ENCODE measurements around the gene POU4F2.

The POU4F2 gene

DNA sequence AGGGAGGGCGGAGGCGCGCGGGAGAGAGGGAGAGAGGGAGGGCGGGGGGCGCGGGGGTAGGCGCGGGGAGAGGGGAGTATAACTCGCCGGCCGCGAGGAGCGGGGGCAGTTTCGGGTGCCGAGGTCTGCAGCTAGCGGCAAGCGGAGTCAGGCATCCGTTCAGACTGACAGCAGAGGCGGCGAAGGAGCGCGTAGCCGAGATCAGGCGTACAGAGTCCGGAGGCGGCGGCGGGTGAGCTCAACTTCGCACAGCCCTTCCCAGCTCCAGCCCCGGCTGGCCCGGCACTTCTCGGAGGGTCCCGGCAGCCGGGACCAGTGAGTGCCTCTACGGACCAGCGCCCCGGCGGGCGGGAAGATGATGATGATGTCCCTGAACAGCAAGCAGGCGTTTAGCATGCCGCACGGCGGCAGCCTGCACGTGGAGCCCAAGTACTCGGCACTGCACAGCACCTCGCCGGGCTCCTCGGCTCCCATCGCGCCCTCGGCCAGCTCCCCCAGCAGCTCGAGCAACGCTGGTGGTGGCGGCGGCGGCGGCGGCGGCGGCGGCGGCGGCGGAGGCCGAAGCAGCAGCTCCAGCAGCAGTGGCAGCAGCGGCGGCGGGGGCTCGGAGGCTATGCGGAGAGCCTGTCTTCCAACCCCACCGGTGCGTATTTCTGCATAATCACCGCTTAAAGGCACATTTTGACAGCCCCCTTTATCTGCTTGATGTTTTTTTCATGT, at the start of gene POU4F2:
POU4F2 (plus strand) TSS at position 108 of the 720 bp plus-strand sequence; CDS start at position 356, 248 bp downstream.
- no peak for DNase-seq

DNA sequence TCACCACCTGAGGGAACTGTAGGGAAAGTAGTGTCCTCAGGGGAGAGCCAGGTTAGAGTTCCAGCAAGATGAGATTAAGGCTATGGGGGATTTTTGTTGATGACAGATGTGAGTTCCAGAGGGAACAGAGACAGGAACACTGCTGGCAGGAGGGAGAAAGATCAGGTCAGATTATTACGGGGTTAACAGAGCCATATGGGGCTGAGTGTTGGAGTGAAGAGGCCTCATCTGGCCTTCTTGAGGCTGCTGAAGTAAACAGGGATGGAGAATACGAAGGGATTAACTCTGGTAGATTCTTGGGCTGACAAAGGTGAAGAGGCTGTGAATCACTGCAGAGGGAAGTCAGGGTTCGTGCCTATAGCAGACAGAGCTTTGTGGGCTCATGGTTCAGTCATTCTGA, 47.9 kb upstream of the POU4F2 start:
- no peak for DNase-seq

GRCh38 chr4:146592019-146592418, 46.7 kb upstream of the POU4F2 start:
- no peak for DNase-seq

DNA sequence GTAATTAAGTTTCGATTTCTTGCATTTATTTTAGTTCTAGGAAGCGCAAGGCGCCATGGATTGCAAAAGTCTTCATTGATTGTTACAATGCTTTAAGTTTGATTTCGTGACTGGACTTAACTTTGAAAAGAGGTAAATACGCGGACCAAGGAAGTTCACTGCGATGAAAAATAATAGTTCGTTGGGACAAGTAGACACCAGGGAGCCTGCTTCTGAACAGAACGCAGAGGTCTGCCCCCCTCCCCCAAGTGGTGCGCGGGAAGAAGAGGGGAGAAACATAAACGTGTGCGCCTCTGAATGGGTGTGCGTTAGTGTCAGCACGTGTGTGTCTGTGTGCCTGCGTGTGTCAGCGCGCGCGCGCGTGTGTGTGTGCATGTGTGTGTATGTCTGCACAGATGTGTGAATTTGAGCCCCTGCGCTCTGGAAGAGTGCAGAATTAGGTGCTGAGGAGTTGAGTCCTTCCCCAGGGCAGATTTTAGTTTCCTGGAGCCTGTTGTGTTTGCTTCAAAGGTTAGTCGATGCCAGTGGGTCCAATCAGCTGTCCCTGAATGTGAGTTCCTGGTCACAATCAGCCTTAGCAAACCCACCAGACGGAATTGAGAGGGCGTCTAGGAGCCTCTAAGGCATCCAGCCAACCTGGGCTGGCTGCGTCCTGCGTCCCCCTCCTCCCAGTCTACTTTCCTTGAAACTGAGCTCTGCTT, 5.8 kb upstream of the POU4F2 start:
- no peak for DNase-seq

- DNase-seq, result no peak
Observed at GRCh38 chr4:146633471-146633800, 5.3 kb upstream of the POU4F2 start.

DNA sequence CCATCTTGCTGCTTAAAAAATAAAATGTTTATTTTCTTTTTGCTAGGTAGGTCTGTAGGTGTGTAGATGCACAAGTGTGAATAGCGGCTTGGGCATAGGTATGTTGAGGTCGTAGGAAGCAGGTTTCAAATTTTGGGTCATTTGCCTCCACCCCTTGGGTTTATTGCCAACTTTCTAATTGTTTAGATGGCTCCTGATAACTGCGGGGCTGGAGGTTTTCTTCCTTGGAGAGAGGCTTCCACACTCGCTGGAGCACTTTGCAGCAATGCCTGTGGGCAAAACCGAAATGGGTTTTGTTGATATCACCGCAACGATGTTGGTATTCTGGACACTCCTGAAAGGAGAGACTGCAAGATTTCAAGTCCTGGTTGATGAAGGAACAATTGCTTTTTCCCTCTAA, 3.9 kb upstream of the POU4F2 start:
- DNase-seq, result no peak

DNA sequence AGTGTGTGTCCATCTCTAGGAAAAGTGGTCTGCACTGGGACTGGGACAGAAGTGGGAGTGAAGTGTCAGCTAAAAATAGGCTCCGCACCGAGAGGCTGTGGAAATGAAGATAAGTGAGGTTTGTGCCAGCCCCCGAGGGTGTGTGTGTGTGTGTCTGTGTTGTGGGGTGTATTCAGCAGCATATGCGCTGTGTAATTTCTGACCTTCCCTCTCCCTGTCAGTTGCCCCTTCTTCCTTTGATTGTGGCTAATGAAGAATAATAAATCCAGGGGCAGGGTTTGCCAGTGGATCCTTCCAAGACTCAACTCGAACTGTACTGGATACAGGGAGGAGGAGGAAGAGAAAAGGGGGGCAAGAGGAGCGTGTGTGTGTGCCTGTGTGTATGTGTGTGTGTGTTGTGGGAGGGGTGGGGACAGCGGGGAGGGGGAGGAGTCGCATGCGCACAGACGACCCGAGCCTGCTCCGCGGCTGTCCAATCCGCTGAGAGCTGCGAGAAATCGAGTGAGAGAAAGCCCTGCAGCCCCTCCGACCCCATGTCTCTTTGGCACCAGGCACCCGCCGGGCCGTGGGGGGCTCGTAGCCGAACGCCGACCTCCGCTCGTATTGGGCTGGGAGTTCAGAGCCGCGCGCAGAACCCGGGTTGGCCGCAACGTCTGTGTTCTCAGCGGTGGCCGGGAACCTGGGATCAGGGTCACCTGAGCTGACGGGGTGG, 916 bp upstream of the POU4F2 start:
- no peak for DNase-seq

- no peak for DNase-seq
Observed at GRCh38 chr4:146638333-146638785, 334 bp upstream of the POU4F2 start.

- DNase-seq, result no peak
Observed at GRCh38 chr4:146639506-146639932, 826 bp downstream of the POU4F2 start.

- no peak for DNase-seq
Observed at GRCh38 chr4:146640021-146640464, 1.4 kb downstream of the POU4F2 start.

- no peak for DNase-seq
Observed at GRCh38 chr4:146640465-146641061, 1.9 kb downstream of the POU4F2 start.

- DNase-seq, result no peak
Observed at GRCh38 chr4:146641762-146642161, 3.1 kb downstream of the POU4F2 start.

DNA sequence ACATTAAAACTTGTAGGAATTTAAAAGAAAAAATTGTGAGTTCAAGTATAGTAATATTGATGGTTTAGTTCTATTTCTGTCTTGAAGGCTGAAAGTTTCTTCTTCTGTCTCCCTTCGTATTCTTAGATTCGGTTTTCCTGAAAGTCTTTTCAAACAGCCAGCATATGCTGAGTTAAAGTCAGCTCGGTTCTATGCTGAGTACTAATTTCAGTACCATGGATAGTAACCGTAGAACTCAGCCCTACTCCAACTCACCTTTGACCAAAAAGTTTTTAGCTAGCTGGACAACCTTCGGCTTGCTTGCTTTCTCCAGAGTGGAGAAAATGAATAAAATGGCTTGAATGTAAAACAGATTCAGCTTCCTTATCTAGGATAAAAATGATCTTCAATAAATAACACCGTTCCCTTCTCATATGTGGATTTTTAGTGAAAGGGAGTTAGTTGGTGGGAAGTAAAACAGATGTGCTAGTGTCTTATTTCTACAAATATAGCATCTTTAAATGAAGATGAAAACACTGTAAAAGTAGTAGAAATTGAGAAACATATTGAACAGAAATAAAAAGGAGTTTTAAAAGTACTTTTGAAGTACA, 5.2 kb downstream of the POU4F2 start:
- no peak for DNase-seq

DNA sequence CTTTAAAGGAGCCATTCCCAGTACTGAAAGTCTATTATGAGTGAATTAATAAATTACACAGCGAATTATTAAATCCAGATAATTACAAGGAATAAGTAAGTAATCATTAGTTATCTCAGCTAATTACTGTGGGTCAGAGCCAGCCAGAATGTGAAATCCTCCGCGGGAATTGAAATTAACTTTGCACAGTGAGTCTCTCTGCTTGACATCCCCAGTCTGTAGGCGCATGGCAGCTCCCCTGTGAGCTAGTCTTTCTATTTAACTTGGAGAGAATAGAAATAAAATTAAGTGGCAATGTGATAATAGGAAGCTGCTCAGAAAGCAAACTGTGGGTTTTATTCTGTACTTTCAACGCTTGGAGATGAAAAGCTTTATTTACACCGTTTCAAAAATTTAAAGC, 7.2 kb downstream of the POU4F2 start:
- no peak for DNase-seq

DNA sequence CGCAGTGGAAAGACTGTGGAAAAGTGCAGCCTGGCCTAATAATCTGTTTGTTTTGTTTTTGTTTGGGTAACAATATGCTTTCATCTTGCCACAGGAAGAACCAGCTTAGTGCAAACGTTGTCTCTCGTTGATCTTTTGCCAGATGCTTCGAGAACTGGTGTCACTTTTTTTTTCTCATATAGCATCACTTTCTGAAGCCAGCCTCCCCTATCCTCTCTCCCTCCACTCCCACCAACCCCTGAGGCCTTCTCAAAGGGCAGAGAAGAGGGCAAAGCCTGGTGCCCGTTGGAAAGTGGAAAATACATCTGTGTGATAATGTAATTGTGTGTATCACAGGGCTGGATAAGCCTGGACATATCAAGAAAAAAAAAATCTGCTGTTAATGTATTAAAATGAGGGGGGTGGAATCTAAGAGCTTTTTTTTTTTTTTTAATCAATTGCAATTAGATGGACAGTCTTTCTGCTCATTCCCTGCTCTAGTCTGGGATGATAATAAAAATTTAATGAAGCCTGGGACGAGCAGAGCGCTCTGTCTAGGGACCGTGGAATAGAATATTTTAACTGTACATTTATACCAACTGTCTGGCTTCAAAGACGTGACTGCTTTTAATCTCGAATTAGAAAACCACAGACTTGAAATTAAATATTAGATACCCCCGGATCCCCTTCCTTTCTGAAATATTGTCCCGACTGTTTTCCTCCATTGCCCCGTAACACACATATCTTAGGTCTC, 8.1 kb downstream of the POU4F2 start:
- DNase-seq, result no peak

GRCh38 chr4:146647615-146648460, 9.1 kb downstream of the POU4F2 start:
- no peak for DNase-seq

DNA sequence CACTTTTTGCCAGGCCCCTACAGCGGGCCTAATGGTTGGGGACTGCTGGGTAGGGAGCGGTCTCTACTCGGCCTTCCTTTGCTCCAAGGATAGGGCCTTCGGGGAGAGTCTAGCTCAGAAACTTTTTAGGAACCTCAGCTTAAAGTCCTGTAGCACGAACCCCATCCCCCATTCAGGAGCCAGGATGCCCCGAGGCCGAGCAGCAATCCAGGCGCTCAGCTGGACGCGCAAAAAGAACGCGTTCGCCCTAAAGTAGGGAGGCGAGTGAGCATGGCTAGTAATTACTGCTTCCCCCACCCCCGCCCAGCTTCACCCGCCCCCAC, 9.7 kb downstream of the POU4F2 start:
- DNase-seq, result no peak

DNA sequence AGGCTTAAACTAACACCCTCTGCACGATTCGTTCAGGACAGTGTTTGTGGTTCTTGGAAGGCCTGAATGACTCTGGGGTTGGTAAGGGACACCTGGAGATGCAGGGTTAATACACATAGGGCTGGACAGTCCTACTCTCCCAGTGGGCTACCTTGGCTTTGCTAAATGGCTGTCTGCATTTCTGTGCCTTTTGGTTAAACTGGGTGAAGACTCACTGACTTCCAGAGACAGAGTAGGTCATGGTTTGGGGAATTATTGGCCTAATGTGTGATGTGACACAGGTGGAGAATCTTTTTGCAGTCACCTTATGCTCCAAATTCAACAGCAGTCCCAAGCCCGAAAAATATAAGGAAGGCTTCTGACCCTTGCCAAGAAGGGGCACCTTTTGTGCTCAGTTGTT, 10.5 kb downstream of the POU4F2 start:
- no peak for DNase-seq

DNA sequence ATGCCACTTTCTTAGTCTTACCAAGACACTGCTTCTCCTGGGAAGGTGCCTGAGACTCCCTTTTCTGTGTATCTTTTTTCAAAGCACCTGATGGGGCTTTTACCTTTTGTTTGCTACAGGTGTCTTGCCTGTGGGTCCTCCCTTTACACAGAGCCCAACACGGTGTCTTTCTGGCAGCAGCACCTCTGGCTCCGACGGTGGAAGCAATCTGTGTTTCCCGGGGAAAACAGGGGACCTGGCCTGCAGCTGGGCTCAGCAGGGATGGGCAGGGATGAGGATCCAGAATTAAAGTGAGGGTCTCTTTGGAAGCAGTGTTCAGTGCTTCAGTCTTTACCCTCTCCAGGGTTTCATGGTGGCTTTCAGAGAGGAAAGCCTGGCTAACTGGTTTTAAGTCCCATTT, 11.3 kb downstream of the POU4F2 start:
- no peak for DNase-seq

GRCh38 chr4:146654687-146655520, 16.2 kb downstream of the POU4F2 start:
- no peak for DNase-seq

DNA sequence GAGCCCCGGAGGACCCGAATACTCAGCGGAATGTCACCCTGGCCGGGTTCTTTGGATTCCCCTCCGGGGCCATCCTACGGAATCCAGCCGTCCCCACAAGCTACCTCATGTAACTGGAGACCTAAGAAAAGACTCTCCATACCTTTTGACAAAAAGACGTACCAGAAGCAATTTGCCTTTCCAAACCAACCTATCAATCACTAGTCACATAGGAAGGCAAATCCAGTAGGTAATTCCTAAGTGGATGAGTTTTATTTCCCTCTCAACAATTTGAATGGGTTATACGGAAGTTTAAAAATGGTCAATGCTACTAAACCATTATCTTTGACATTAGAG, 16.8 kb downstream of the POU4F2 start:
- DNase-seq, result no peak
